ENCODE results near the gene CLNK.

- TF ChIP-seq CTCF (IDR thresholded peaks at IDR 0.05; ENCODE audit: poor library complexity) = no peak
- TF ChIP-seq EZH2 (IDR thresholded peaks at IDR 0.05; ENCODE audit: borderline replicate concordance) = no peak
These were observed 227.8 kb downstream of the CLNK start for GRCh38 chr4:10456595-10457254.
